B cell (primary cell): ENCODE results near the gene CRYBA1.

Source experiments
- EZH2 ChIP-seq: IDR thresholded peaks from 2 replicates; pipeline ENCODE4 v1.6.1; 2012; ENCODE audit warnings: borderline replicate concordance, low read depth, mild to moderate bottlenecking, moderate library complexity, low read length; ENCODE audit not compliant: insufficient read depth, poor library complexity, severe bottlenecking
- TF ChIP-seq, protein P1 (sequence below): fragments of 200-600 bp; IDR thresholded peaks from one replicate; pipeline ENCODE4 v1.8.0; 2022; ENCODE audit warnings: antibody characterized with exemption, mild to moderate bottlenecking

GRCh38 chr17:29215717-29216116 is 30.9 kb upstream of the CRYBA1 start:
- TF ChIP-seq, protein P1, sequence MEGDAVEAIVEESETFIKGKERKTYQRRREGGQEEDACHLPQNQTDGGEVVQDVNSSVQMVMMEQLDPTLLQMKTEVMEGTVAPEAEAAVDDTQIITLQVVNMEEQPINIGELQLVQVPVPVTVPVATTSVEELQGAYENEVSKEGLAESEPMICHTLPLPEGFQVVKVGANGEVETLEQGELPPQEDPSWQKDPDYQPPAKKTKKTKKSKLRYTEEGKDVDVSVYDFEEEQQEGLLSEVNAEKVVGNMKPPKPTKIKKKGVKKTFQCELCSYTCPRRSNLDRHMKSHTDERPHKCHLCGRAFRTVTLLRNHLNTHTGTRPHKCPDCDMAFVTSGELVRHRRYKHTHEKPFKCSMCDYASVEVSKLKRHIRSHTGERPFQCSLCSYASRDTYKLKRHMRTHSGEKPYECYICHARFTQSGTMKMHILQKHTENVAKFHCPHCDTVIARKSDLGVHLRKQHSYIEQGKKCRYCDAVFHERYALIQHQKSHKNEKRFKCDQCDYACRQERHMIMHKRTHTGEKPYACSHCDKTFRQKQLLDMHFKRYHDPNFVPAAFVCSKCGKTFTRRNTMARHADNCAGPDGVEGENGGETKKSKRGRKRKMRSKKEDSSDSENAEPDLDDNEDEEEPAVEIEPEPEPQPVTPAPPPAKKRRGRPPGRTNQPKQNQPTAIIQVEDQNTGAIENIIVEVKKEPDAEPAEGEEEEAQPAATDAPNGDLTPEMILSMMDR = no peak
- no peak for TF ChIP-seq EZH2
